Lung (tissue), 13 donors: ENCODE data around the gene PEX11A. TPM values are rescaled to one million over a fixed set of nuclear protein-coding genes. Genes with fewer than 3 reads are reported as not detected.

Source experiments
- ATAC-seq: fragments of 200-7000 bp; cut with Tn5 transposase; one replicate; pipeline ENCODE4 v1.9.1; 2020; ENCODE audit warnings: moderate number of reproducible peaks; ENCODE audit not compliant: insufficient read depth, low FRiP score
- DNase-seq, 3 donors: peaks; one replicate each; pipeline ENCODE4 v3.0.0-alpha.2; 2013 to 2017
- H3K27ac ChIP-seq, 2 donors: one replicate each; pipeline ENCODE4 v1.5.1; 2013; ENCODE audit warnings: mild to moderate bottlenecking in 2 of 2, moderate library complexity in 2 of 2, control low read depth in 1 of 2, inconsistent platforms in 1 of 2, low read depth in 1 of 2, low read length in 1 of 2
- H3K27me3 ChIP-seq, 3 donors: one replicate each; pipeline ENCODE4 v1.5.1; 2013; ENCODE audit warnings: low read length in 2 of 3; ENCODE audit not compliant: control insufficient read depth in 3 of 3, insufficient read depth in 3 of 3
- H3K36me3 ChIP-seq, 4 donors: one replicate each; pipeline ENCODE4 v1.5.1; 2013; ENCODE audit warnings: low read length in 4 of 4, mild to moderate bottlenecking in 1 of 4, moderate library complexity in 1 of 4; ENCODE audit not compliant: control insufficient read depth in 4 of 4, insufficient read depth in 4 of 4
- H3K4me1 ChIP-seq, 5 donors: one replicate each; pipeline ENCODE4 v1.5.1; 2013; ENCODE audit warnings: low read length in 5 of 5, mild to moderate bottlenecking in 2 of 5, moderate library complexity in 1 of 5; ENCODE audit not compliant: control insufficient read depth in 5 of 5, insufficient read depth in 5 of 5
- H3K4me3 ChIP-seq: one replicate; pipeline ENCODE4 v1.5.1; 2013; ENCODE audit warnings: mild to moderate bottlenecking, control low read depth, moderate library complexity
- H3K9ac ChIP-seq, 2 donors: one replicate each; pipeline ENCODE4 v1.5.1; 2013; ENCODE audit warnings: low read length in 2 of 2, control low read depth in 1 of 2; ENCODE audit not compliant: insufficient read depth in 1 of 2
- H3K9me3 ChIP-seq, 4 donors: one replicate each; pipeline ENCODE4 v1.5.1; 2013; ENCODE audit warnings: low read length in 3 of 4, mild to moderate bottlenecking in 1 of 4, moderate library complexity in 1 of 4; ENCODE audit not compliant: control insufficient read depth in 4 of 4, insufficient read depth in 3 of 4
- CTCF ChIP-seq: IDR thresholded peaks from 2 replicates; pipeline ENCODE4 v1.5.1; 2012; ENCODE audit warnings: mild to moderate bottlenecking; ENCODE audit errors: control extremely low read depth, extremely low read depth
- WGBS, 2 donors: extraction: QIAGEN DNeasy Blood & Tissue Kit; methylation state at CpG; one replicate each; pipeline ENCODE4 v1.1.7; 2013; 5-methylcytosine and 5-hydroxymethylcytosine counted together
- polyA plus RNA-seq, 2 donors: library from polyadenylated mRNA; stranded (reverse); fragments of 200-250 nt; gene quantifications; one replicate each; pipeline ENCODE4 v1.2.1, GENCODE V29; 2013
- small RNA-seq: library from RNA; depleted of rRNA; stranded (forward); fragments of <200 nt; gene quantifications from one replicate; pipeline ENCODE3, GENCODE V24; 2014; ENCODE audit warnings: low replicate concordance
- total RNA-seq, 2 donors: library from RNA; depleted of rRNA in 1 of 2; stranded (reverse); fragments of >200 nt in 1 of 2; gene quantifications; one replicate each; pipeline ENCODE4 v1.2.1, GENCODE V29; 2014 to 2021
- donor health status: control.
- donor health status: control.
- donor health status: Bipolar disorder and iron deficiency.
- donor health status: healthy.
- donor health status: DM: yes; HTN: yes; CAD: no.

PEX11A gene
- total and polyA plus RNA-seq, 4 donors = 5.6 to 7.9 (median 6.1) TPM

DNA sequence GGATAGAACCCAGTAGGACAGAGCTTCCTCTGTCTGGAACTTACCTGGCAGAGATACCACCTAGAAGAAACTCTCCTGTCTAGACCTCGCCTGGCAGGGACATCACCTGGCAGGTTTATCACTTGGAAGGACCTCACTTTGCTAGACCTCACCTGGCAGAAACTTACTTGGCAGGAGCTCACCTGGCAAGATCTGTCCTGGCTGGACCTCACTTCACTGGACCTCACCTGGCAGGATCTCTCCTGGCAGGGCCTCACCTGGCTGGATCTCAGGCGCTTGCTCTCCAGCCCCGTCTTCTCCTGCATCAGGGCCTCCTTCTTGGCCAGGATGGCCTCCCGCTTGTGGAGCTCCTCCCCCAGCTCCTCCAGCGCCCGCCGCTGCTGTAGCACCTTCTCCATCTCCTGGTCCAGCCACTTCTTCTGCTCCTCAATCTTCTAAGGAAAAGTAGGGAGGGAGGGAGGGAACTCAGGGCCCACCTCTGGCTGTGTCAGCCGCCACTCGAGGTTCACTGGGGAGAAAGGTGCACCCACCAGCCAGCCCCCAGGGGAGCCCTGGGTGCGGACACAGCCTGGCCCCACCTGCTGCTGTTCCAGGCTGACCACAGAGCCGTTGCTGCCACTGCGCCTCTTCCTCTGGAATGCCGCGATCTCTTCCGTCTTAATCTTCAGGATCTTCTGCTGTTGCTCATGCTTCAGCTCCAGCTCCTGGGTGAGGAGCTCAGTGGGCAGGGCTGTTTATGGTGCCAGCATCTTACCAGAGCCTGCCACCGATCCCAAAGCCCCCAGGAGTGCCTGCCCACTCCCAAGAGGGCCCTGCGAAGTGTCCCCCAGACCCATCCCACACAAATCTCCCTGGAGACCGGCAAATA lies 57.8 kb downstream of the PEX11A start:
- no peak for DNase-seq
- ATAC-seq = no peak
- H3K36me3 ChIP-seq = peaks cover 0 to 44% (median 12%) of the 10 kb centered on the region in 4 donors

GRCh38 chr15:89631902-89632264 lies 58.7 kb downstream of the PEX11A start:
- peaks cover 0 to 44% (median 14%) of the 10 kb centered on the region in 4 donors for H3K36me3 ChIP-seq
- H3K4me3 ChIP-seq = no peak overlapping the region
- WGBS, 2 donors = 87 to 90% methylated on average over 10 of the region's 10 CpGs
- no peak overlapping the region for H3K9ac ChIP-seq
- ATAC-seq (no peak), DNase-seq (no peak)
- H3K27me3 ChIP-seq = no peaks in the 10 kb centered on the region
- TF ChIP-seq CTCF = no peak
- no peaks in the 10 kb centered on the region for H3K4me1 ChIP-seq
- no peak overlapping the region for H3K27ac ChIP-seq
- H3K9me3 ChIP-seq = peaks cover 0 to 2% (median 0%) of the 10 kb centered on the region in 4 donors

More for the DNA sequence above, 57.8 kb downstream of the PEX11A start:
- no peak overlapping the region for H3K9ac ChIP-seq
- H3K27me3 ChIP-seq = no peaks in the 10 kb centered on the region
- H3K4me1 ChIP-seq = no peaks in the 10 kb centered on the region
- 97 to 98% methylated on average over 18 of the region's 18 CpGs for WGBS, 2 donors
- H3K9me3 ChIP-seq = no peaks in the 10 kb centered on the region
- no peak overlapping the region for H3K4me3 ChIP-seq
- H3K27ac ChIP-seq = no peak overlapping the region
- TF ChIP-seq CTCF = no peak

Small RNA genes lying within 50 kb of the gene (small RNA-seq; reads per million reads assigned to genes)
- not detected for gene RNU6-132P

Other genes starting within 250 kb of the PEX11A start
- under 1 TPM in 1 of 2 donors, not detected in 1; 0.17 TPM for gene RHCG, start 194.2 kb downstream of the PEX11A start, total RNA-seq
- under 1 TPM; 0.25 to 0.37 TPM for gene RHCG, start 194.2 kb downstream of the PEX11A start, polyA plus RNA-seq
- gene TICRR, start 115.3 kb downstream of the PEX11A start, total RNA-seq = 1 to 10 TPM in 1 of 2 donors, under 1 TPM in 1; 0.52 to 1.7 TPM
- gene TICRR, start 115.3 kb downstream of the PEX11A start, polyA plus RNA-seq = under 1 TPM; 0.31 to 0.33 TPM
- gene KIF7, start 35.3 kb downstream of the PEX11A start, total RNA-seq = 1 to 10 TPM; 3.5 to 6.5 TPM
- gene KIF7, start 35.3 kb downstream of the PEX11A start, polyA plus RNA-seq = 1 to 10 TPM; 1.3 to 1.8 TPM
- gene PLIN1, start 11.4 kb downstream of the PEX11A start, total RNA-seq = under 1 TPM; 0.43 to 0.55 TPM
- gene PLIN1, start 11.4 kb downstream of the PEX11A start, polyA plus RNA-seq = under 1 TPM; 0.21 to 0.47 TPM
- 1 to 10 TPM; 3.0 to 3.8 TPM for gene WDR93, start 57 bp upstream of the PEX11A start, total RNA-seq
- 1 to 10 TPM in 1 of 2 donors, under 1 TPM in 1; 0.95 to 1.4 TPM for gene WDR93, start 57 bp upstream of the PEX11A start, polyA plus RNA-seq
- gene MESP1, start 60.5 kb upstream of the PEX11A start, total RNA-seq = 1 to 10 TPM in 1 of 2 donors, under 1 TPM in 1; 0.37 to 3.1 TPM
- 1 to 10 TPM; 1.5 to 3.2 TPM for gene MESP1, start 60.5 kb upstream of the PEX11A start, polyA plus RNA-seq
- under 1 TPM in 1 of 2 donors, not detected in 1; 0.55 TPM for gene MESP2, start 85.6 kb upstream of the PEX11A start, total RNA-seq
- gene MESP2, start 85.6 kb upstream of the PEX11A start, polyA plus RNA-seq = under 1 TPM; 0.17 to 0.71 TPM
- gene ANPEP, start 124.1 kb upstream of the PEX11A start, total RNA-seq = 100 to 1,000 TPM in 1 of 2 donors, 1 to 10 TPM in 1; 7.8 to 101 TPM
- 10 to 100 TPM; 41.3 to 65.4 TPM for gene ANPEP, start 124.1 kb upstream of the PEX11A start, polyA plus RNA-seq
- gene AP3S2, start 203.2 kb upstream of the PEX11A start, total RNA-seq = 10 to 100 TPM; 30.2 to 31.8 TPM
- 10 to 100 TPM in 1 of 2 donors, 1 to 10 TPM in 1; 9.9 to 21.6 TPM for gene AP3S2, start 203.2 kb upstream of the PEX11A start, polyA plus RNA-seq
- gene ARPIN, start 222.2 kb upstream of the PEX11A start, total RNA-seq = 10 to 100 TPM; 21.3 to 28.5 TPM
- 10 to 100 TPM in 1 of 2 donors, 1 to 10 TPM in 1; 9.0 to 16.2 TPM for gene ARPIN, start 222.2 kb upstream of the PEX11A start, polyA plus RNA-seq